ENCODE results near the gene POPDC3. TPM values are rescaled to one million over a fixed set of nuclear protein-coding genes. Genes with fewer than 3 reads are reported as not detected.

Gene POPDC3
- polyA plus RNA-seq, 1 donor from 2014 or later: not detected

DNA sequence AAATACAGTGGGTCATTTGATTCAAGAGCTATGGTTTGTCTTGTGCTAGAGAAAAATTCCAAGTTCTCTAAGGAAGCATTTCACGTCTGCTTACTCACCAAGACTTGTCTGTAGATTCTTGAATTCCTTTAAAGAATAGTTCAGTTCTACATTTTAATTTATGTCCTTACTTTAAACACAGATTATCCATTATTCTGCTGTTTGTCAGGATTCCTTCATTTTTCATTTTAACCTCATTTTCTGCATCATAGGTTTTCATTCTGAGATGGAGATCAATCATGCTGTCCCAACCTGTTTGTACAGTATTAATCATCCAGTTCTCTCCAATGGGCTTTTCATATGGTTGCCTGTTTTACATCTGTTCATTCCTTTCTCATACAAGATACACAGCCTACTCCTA is 24.5 kb upstream of the POPDC3 start:
- Histone ChIP-seq H3K9me3 (ENCODE audit: low read length) (no peaks in the 10 kb centered on the region), H3K4me3 (ENCODE audit: low read length) (no peak overlapping the region), H4K20me1 (ENCODE audit: insufficient read depth) (no peaks in the 10 kb centered on the region), H3K4me2 (ENCODE audit: low read length) (no peak overlapping the region), H2AFZ (ENCODE audit: low read depth, low read length) (no peak overlapping the region), H3K27me3 (ENCODE audit: insufficient read depth, low read depth, low read length) (no peaks in the 10 kb centered on the region), H3K9ac (ENCODE audit: low read length) (no peak overlapping the region), H3K79me2 (replicated peaks; ENCODE audit: insufficient read depth, low read length) (no peaks in the 10 kb centered on the region), H3K9me2 (ENCODE audit: insufficient read depth, low read length) (no peaks in the 10 kb centered on the region), H3F3A (ENCODE audit: insufficient read depth, low read length, poor library complexity, severe bottlenecking) (no peaks in the 10 kb centered on the region), H3K36me3 (ENCODE audit: insufficient read depth, low read length) (no peaks in the 10 kb centered on the region), H3K27ac (ENCODE audit: low read length) (no peak overlapping the region)
- TF ChIP-seq, protein P1, sequence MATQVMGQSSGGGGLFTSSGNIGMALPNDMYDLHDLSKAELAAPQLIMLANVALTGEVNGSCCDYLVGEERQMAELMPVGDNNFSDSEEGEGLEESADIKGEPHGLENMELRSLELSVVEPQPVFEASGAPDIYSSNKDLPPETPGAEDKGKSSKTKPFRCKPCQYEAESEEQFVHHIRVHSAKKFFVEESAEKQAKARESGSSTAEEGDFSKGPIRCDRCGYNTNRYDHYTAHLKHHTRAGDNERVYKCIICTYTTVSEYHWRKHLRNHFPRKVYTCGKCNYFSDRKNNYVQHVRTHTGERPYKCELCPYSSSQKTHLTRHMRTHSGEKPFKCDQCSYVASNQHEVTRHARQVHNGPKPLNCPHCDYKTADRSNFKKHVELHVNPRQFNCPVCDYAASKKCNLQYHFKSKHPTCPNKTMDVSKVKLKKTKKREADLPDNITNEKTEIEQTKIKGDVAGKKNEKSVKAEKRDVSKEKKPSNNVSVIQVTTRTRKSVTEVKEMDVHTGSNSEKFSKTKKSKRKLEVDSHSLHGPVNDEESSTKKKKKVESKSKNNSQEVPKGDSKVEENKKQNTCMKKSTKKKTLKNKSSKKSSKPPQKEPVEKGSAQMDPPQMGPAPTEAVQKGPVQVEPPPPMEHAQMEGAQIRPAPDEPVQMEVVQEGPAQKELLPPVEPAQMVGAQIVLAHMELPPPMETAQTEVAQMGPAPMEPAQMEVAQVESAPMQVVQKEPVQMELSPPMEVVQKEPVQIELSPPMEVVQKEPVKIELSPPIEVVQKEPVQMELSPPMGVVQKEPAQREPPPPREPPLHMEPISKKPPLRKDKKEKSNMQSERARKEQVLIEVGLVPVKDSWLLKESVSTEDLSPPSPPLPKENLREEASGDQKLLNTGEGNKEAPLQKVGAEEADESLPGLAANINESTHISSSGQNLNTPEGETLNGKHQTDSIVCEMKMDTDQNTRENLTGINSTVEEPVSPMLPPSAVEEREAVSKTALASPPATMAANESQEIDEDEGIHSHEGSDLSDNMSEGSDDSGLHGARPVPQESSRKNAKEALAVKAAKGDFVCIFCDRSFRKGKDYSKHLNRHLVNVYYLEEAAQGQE (IDR thresholded peaks at IDR 0.05; ENCODE audit: borderline replicate concordance): no peak
- TF ChIP-seq MXI1 (conservative IDR thresholded peaks at IDR 0.05; ENCODE audit: poor library complexity, severe bottlenecking) (no peak), TAF1 (IDR thresholded peaks at IDR 0.05; ENCODE audit: low read depth) (no peak), SMC3 (conservative IDR thresholded peaks at IDR 0.05; ENCODE audit: poor library complexity) (no peak), RAD21 (conservative IDR thresholded peaks at IDR 0.05) (no peak), EP300 (conservative IDR thresholded peaks at IDR 0.05; ENCODE audit: poor library complexity, severe bottlenecking) (no peak), EZH2 (IDR thresholded peaks at IDR 0.05; ENCODE audit: borderline replicate concordance, insufficient read depth, low read length, poor library complexity, severe bottlenecking) (no peak), POLR2AphosphoS5 (IDR thresholded peaks at IDR 0.05) (no peak)
- TF ChIP-seq, protein P2, sequence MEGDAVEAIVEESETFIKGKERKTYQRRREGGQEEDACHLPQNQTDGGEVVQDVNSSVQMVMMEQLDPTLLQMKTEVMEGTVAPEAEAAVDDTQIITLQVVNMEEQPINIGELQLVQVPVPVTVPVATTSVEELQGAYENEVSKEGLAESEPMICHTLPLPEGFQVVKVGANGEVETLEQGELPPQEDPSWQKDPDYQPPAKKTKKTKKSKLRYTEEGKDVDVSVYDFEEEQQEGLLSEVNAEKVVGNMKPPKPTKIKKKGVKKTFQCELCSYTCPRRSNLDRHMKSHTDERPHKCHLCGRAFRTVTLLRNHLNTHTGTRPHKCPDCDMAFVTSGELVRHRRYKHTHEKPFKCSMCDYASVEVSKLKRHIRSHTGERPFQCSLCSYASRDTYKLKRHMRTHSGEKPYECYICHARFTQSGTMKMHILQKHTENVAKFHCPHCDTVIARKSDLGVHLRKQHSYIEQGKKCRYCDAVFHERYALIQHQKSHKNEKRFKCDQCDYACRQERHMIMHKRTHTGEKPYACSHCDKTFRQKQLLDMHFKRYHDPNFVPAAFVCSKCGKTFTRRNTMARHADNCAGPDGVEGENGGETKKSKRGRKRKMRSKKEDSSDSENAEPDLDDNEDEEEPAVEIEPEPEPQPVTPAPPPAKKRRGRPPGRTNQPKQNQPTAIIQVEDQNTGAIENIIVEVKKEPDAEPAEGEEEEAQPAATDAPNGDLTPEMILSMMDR (IDR thresholded peaks at IDR 0.05; ENCODE audit: poor library complexity, severe bottlenecking): no peak

DNA sequence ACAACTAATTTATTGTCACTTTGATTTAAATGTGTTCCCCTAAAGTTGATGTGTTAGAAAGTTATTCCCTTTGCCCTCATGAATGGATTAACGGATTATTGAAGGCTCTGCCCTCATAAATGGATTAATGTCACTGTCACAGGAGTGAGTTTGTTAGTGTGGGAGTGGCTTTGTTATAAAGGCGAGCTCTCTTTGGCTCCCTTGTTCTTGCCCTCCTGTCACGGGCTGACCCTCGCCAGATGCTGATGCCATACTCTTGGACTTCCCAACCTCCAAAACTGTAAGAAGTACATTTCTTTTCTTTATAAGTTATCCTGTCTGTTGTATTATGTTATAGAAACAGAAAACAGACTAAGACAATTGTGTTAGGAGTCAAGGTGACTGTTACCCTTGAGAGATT is 22.7 kb upstream of the POPDC3 start:
- H3K4me3 ChIP-seq (ENCODE audit: low read length): no peak overlapping the region
- H3K9ac ChIP-seq (ENCODE audit: low read length): no peak overlapping the region
- H3K79me2 ChIP-seq (replicated peaks; ENCODE audit: insufficient read depth, low read length): no peaks in the 10 kb centered on the region
- no peak overlapping the region for H3K27ac ChIP-seq (ENCODE audit: low read length)
- H2AFZ ChIP-seq (ENCODE audit: low read depth, low read length): no peak overlapping the region
- no peaks in the 10 kb centered on the region for H3K36me3 ChIP-seq (ENCODE audit: insufficient read depth, low read length)
- no peaks in the 10 kb centered on the region for H3F3A ChIP-seq (ENCODE audit: insufficient read depth, low read length, poor library complexity, severe bottlenecking)
- TF ChIP-seq TAF1 (IDR thresholded peaks at IDR 0.05; ENCODE audit: low read depth): no peak
- TF ChIP-seq EZH2 (IDR thresholded peaks at IDR 0.05; ENCODE audit: borderline replicate concordance, insufficient read depth, low read length, poor library complexity, severe bottlenecking): no peak
- no peak for TF ChIP-seq RAD21 (conservative IDR thresholded peaks at IDR 0.05)
- no peak for TF ChIP-seq EP300 (conservative IDR thresholded peaks at IDR 0.05; ENCODE audit: poor library complexity, severe bottlenecking)
- TF ChIP-seq SMC3 (conservative IDR thresholded peaks at IDR 0.05; ENCODE audit: poor library complexity): no peak
- TF ChIP-seq POLR2AphosphoS5 (IDR thresholded peaks at IDR 0.05): no peak
- TF ChIP-seq, protein P1 (IDR thresholded peaks at IDR 0.05; ENCODE audit: borderline replicate concordance): no peak
- TF ChIP-seq MXI1 (conservative IDR thresholded peaks at IDR 0.05; ENCODE audit: poor library complexity, severe bottlenecking): no peak
- TF ChIP-seq, protein P2 (IDR thresholded peaks at IDR 0.05; ENCODE audit: poor library complexity, severe bottlenecking): no peak
- no peak overlapping the region for H3K4me2 ChIP-seq (ENCODE audit: low read length)
- H3K9me2 ChIP-seq (ENCODE audit: insufficient read depth, low read length): no peaks in the 10 kb centered on the region
- H3K27me3 ChIP-seq (ENCODE audit: insufficient read depth, low read depth, low read length): no peaks in the 10 kb centered on the region
- H4K20me1 ChIP-seq (ENCODE audit: insufficient read depth): no peaks in the 10 kb centered on the region
- H3K9me3 ChIP-seq (ENCODE audit: low read length): no peaks in the 10 kb centered on the region
